Activated CD8-positive, alpha-beta T cell treated with anti-CD3 and anti-CD28 coated beads for 36 hours (primary cell): ENCODE results near the gene STK33. TPM values are rescaled to one million over a fixed set of nuclear protein-coding genes. Genes with fewer than 3 reads are reported as not detected.

Source experiments
- ATAC-seq: fragments of 200-7000 bp; cut with Tn5 transposase; one replicate; pipeline ENCODE4 v1.10.0; 2021; ENCODE audit warnings: mild to moderate bottlenecking, moderate library complexity
- CTCF ChIA-PET: fragments of 350-600 bp; sonication (Branson Sonifier 250); formaldehyde crosslinking; loops from one replicate; lab custom pipeline; 2021; ENCODE audit warnings: antibody characterized with exemption; lab: Charles Lee
- POLR2A ChIA-PET: fragments of 350-600 bp; sonication (Branson Sonifier 250); formaldehyde crosslinking; loops from one replicate; lab custom pipeline; 2021; ENCODE audit warnings: antibody characterized with exemption; lab: Charles Lee
- DNase-seq: peaks from one replicate; pipeline ENCODE4 v3.0.0-alpha.2; 2020
- H3K27ac Mint-ChIP-seq: one replicate; pipeline ENCODE4 v1.8.0; 2021; ENCODE audit warnings: mild to moderate bottlenecking, mixed read lengths
- H3K27me3 Mint-ChIP-seq: one replicate; pipeline ENCODE4 v1.8.0; 2021; ENCODE audit warnings: mixed read lengths
- H3K36me3 Mint-ChIP-seq: one replicate; pipeline ENCODE4 v1.8.0; 2021; ENCODE audit warnings: low read depth, mixed read lengths
- H3K4me1 Mint-ChIP-seq: one replicate; pipeline ENCODE4 v1.8.0; 2021; ENCODE audit warnings: low read depth, mixed read lengths
- H3K4me3 Mint-ChIP-seq: one replicate; pipeline ENCODE4 v1.8.0; 2021; ENCODE audit warnings: mild to moderate bottlenecking, moderate library complexity, mixed read lengths
- H3K9me3 Mint-ChIP-seq: one replicate; pipeline ENCODE4 v1.8.0; 2021; ENCODE audit warnings: mixed read lengths
- intact Hi-C: fragments of 100-400 bp; cut with micrococcal nuclease; formaldehyde crosslinking; loops from one replicate; pipeline ENCODE4 v1.10.0; 2022
- total RNA-seq, 2 experiments: library from RNA; stranded (reverse); gene quantifications; one replicate each; pipeline ENCODE4 v1.2.3, GENCODE V29; 2021
- TF ChIP-seq, protein P1 (sequence below): fragments of 200-600 bp; IDR thresholded peaks from one replicate; pipeline ENCODE4 v1.8.0; 2022; ENCODE audit warnings: antibody characterized with exemption, mild to moderate bottlenecking

Gene STK33
- total RNA-seq, 2 experiments from 2014 or later: 1.3 to 3.6 TPM

DNA sequence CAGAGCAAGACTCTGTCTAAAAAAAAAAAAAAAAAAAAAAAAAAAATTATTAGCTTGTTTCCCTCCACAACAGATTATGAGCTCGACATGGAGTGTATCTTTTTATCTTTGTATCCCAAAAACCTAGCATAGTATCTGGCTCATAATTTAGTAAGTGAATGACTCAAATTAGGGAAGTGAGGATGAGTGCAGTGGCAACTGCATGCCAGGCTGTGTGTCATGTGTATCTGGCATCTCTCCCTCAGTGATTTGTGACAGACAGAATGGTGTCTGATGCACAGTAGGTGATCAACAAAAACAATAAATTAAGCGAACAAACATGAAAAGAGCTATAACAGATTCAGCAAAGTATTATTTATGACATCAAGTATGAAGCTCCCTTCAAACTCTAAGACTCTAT is 7.2 kb downstream of the STK33 start:
- Mint-ChIP-seq H3K27me3 (peaks cover 10% of the 10 kb centered on the region), H3K27ac (no peak overlapping the region), H3K4me1 (no peaks in the 10 kb centered on the region), H3K9me3 (no peaks in the 10 kb centered on the region), H3K36me3 (no peaks in the 10 kb centered on the region), H3K4me3 (no peak overlapping the region)
- intact Hi-C loops: no loop called here
- ChIA-PET CTCF (interaction anchor here (0.7 to 1.0 kb wide), 2 partner anchors 323 to 935 kb away, joined by 3 to 5 read pairs; partner anchors contain the start of gene LMO1), POLR2A (interaction anchor here (0.7 kb wide), 1 partner anchor 395 kb away, joined by 3 read pairs; no protein-coding TSS in a partner anchor)
- TF ChIP-seq, protein P1, sequence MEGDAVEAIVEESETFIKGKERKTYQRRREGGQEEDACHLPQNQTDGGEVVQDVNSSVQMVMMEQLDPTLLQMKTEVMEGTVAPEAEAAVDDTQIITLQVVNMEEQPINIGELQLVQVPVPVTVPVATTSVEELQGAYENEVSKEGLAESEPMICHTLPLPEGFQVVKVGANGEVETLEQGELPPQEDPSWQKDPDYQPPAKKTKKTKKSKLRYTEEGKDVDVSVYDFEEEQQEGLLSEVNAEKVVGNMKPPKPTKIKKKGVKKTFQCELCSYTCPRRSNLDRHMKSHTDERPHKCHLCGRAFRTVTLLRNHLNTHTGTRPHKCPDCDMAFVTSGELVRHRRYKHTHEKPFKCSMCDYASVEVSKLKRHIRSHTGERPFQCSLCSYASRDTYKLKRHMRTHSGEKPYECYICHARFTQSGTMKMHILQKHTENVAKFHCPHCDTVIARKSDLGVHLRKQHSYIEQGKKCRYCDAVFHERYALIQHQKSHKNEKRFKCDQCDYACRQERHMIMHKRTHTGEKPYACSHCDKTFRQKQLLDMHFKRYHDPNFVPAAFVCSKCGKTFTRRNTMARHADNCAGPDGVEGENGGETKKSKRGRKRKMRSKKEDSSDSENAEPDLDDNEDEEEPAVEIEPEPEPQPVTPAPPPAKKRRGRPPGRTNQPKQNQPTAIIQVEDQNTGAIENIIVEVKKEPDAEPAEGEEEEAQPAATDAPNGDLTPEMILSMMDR: no peak
- no peak for ATAC-seq
- DNase-seq: no peak

DNA sequence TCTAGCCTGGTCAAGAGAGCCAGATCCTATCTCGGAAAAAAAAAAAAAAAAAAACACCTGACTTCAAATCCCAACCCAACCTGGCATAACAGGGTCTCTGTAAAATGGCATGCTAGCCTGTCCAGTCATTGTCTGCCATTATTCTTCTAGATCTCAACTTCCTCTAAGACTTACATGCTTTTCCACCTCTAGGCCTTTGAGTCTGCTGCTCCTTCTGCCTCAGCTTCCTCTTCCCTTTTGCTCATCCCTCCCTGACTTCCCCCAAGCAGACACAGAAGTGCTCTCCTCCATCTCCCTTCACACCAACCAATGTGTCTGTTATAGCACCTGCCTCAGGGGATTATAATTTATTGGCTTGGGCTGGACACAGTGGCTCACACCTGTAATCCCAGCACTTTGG is 7.8 kb downstream of the STK33 start:
- H3K4me3 Mint-ChIP-seq: no peak overlapping the region
- ChIA-PET POLR2A (no interaction called here), CTCF (interaction anchor here (0.7 kb wide), 1 partner anchor 934 kb away, joined by 3 read pairs; no protein-coding TSS in a partner anchor)
- H3K27ac Mint-ChIP-seq: no peak overlapping the region
- H3K9me3 Mint-ChIP-seq: no peaks in the 10 kb centered on the region
- intact Hi-C loops: no loop called here
- TF ChIP-seq, protein P1: no peak
- H3K4me1 Mint-ChIP-seq: no peaks in the 10 kb centered on the region
- ATAC-seq (no peak), DNase-seq (no peak)
- H3K36me3 Mint-ChIP-seq: no peaks in the 10 kb centered on the region
- peaks cover 7% of the 10 kb centered on the region for H3K27me3 Mint-ChIP-seq

DNA sequence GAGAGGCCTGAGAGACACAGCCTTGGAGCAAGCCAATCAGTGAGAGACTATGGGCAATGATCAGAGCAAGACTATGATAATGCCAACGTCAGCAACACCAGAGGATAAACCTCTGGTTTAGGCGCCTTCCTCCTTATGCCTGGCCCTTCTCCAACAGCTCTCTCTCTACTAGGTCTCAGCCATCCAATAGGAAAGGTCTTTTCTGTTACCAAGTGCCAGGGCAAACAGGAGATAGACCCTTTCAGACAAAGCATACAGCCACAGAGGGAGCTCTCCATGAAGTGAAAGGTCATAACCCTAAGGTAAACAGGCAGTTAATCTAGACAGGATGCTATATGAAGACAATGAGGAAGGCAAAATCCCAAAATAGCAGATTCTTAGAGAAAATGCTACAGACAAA is 9.5 kb downstream of the STK33 start:
- Mint-ChIP-seq H3K27ac (no peak overlapping the region), H3K4me3 (no peak overlapping the region), H3K9me3 (peaks cover 6% of the 10 kb centered on the region), H3K4me1 (no peaks in the 10 kb centered on the region), H3K36me3 (no peaks in the 10 kb centered on the region), H3K27me3 (peaks cover 12% of the 10 kb centered on the region)
- POLR2A ChIA-PET: no interaction called here
- intact Hi-C loops: no loop called here
- DNase-seq (no peak), ATAC-seq (no peak)
- CTCF ChIA-PET: no interaction called here
- TF ChIP-seq, protein P1: no peak

DNA sequence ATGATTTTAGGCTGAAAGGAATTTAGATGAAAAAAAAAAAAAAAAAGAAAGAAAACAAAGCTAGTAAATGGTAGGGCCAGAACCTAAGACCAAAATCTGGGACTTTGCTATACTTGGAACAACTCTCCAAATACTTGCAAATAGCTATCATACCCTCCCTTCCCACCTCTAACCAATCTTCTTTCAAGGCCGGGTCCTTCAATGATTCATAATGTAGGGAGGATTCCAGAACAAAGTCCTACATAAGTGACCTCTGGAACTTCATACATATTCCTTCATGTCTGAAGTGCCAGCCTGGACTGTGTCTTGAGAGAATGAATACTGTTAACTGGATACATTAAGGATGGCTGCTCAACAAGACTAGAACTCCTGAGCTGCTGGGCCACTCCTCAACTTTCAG is 9.9 kb downstream of the STK33 start:
- Mint-ChIP-seq H3K4me3 (no peak overlapping the region), H3K27me3 (peaks cover 12% of the 10 kb centered on the region), H3K27ac (no peak overlapping the region), H3K9me3 (peaks cover 6% of the 10 kb centered on the region), H3K4me1 (no peaks in the 10 kb centered on the region), H3K36me3 (no peaks in the 10 kb centered on the region)
- POLR2A ChIA-PET: no interaction called here
- intact Hi-C loops: no loop called here
- ATAC-seq: no peak
- DNase-seq: no peak
- TF ChIP-seq, protein P1: no peak
- CTCF ChIA-PET: interaction anchor here (1.0 kb wide), 1 partner anchor 16 kb away, joined by 3 read pairs; no protein-coding TSS in a partner anchor

DNA sequence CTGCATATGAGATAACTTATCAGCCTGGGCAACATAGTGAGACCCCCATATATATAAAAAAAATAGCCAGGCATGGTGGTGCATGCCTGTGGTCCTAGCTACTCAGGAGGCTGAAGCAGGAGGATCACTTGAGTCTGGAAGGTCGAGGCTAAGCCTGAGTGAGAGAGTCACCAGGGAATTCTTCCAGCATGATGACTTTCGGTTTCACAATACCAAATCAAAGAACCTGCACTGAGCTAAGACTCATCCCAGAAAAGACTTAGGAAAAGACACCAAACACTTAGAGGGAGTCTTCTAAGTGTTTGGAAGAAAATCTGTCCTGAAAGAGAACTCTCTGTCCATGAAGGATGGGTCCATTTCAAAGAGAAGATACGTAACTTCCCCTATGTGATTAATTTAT is 12.7 kb downstream of the STK33 start:
- Mint-ChIP-seq H3K4me1 (no peaks in the 10 kb centered on the region), H3K9me3 (peaks cover 11% of the 10 kb centered on the region), H3K27ac (no peak overlapping the region), H3K4me3 (no peak overlapping the region), H3K36me3 (no peaks in the 10 kb centered on the region), H3K27me3 (peaks cover 10% of the 10 kb centered on the region)
- DNase-seq: no peak
- intact Hi-C loops: no loop called here
- ChIA-PET POLR2A (no interaction called here), CTCF (no interaction called here)
- ATAC-seq: no peak
- TF ChIP-seq, protein P1: no peak
